Activated CD8-positive, alpha-beta memory T cell treated with anti-CD3 and anti-CD28 coated beads for 48 hours (primary cell): ENCODE data around the gene ANK3.

ENCODE experiments used
- DNase-seq, 3 experiments: peaks; one replicate each; pipeline ENCODE4 v3.0.0-alpha.2; 2020; ENCODE audit warnings: low read depth in 2 of 3, low spot score in 2 of 3

ANK3 gene

GRCh38 chr10:60236869-60237524, 152.7 kb downstream of the ANK3 start:
- no peak for DNase-seq

- DNase-seq, result no peak
These were observed 154.7 kb downstream of the ANK3 start for GRCh38 chr10:60235001-60235400.

GRCh38 chr10:60234551-60234950, 155.1 kb downstream of the ANK3 start:
- DNase-seq, result no peak

- no peak for DNase-seq
These were observed 158.8 kb downstream of the ANK3 start for GRCh38 chr10:60230892-60231291.

- DNase-seq, result no peak
These were observed 165.5 kb downstream of the ANK3 start for GRCh38 chr10:60224066-60224705.

GRCh38 chr10:60222047-60222446, 167.6 kb downstream of the ANK3 start:
- no peak for DNase-seq

- DNase-seq, result no peak
These were observed 177.5 kb downstream of the ANK3 start for GRCh38 chr10:60212195-60212594.

- DNase-seq, result no peak
These were observed 179.7 kb downstream of the ANK3 start for GRCh38 chr10:60209874-60210570.

- no peak for DNase-seq
These were observed 180.9 kb downstream of the ANK3 start for GRCh38 chr10:60208676-60209269.

- no peak for DNase-seq
These were observed 181.8 kb downstream of the ANK3 start for GRCh38 chr10:60207894-60208293.

GRCh38 chr10:60206735-60207134, 182.9 kb downstream of the ANK3 start:
- no peak for DNase-seq

GRCh38 chr10:60205741-60206140, 183.9 kb downstream of the ANK3 start:
- no peak for DNase-seq

GRCh38 chr10:60203993-60204618, 185.6 kb downstream of the ANK3 start:
- DNase-seq, result no peak

GRCh38 chr10:60200682-60201053, 189.0 kb downstream of the ANK3 start:
- no peak for DNase-seq

GRCh38 chr10:60200012-60200681, 189.5 kb downstream of the ANK3 start:
- no peak for DNase-seq

- DNase-seq, result no peak
These were observed 192.5 kb downstream of the ANK3 start for GRCh38 chr10:60197206-60197605.

- no peak for DNase-seq
These were observed 195.3 kb downstream of the ANK3 start for GRCh38 chr10:60194421-60194820.

- no peak for DNase-seq
These were observed 196.7 kb downstream of the ANK3 start for GRCh38 chr10:60192946-60193345.

GRCh38 chr10:60189861-60190475, 199.7 kb downstream of the ANK3 start:
- no peak for DNase-seq

- no peak for DNase-seq
These were observed 201.1 kb downstream of the ANK3 start for GRCh38 chr10:60188548-60188947.

GRCh38 chr10:60187691-60188090, 202.0 kb downstream of the ANK3 start:
- DNase-seq, result no peak
